H1 (cell line): ENCODE results near the gene LIPA. TPM values are rescaled to one million over a fixed set of nuclear protein-coding genes. Genes with fewer than 3 reads are reported as not detected.

Experiments
- polyA plus RNA-seq, 7 experiments: library from polyadenylated mRNA; depleted of rRNA in 3 of 7; stranded (reverse) in 5 of 7; unstranded in 2 of 7; fragments of >200 nt in 5 of 7; fragments of 200-250 nt in 2 of 7; gene quantifications; 1 replicate in 5 of 7; 2 replicates in 1 of 7; 4 replicates in 1 of 7; pipeline versions ENCODE4 v1.2.1 to v1.2.3, GENCODE V29; 2011 to 2013; ENCODE audit warnings: missing spikeins in 2 of 7, mixed read lengths in 2 of 7
- total RNA-seq: library from RNA; stranded (reverse); fragmentation: NEBNext Ultra II Directional; extraction: Animal tissue kit (Norgen Biotek cat#: 25700); gene quantifications from 2 replicates; pipeline ENCODE4 v1.2.1, GENCODE V29; 2021
- TF ChIP-seq, protein P1 (sequence below): fragments of 300-600 bp; sonication (generic); IDR thresholded peaks from 2 replicates; pipeline ENCODE4 v1.7.1; 2012; ENCODE audit warnings: low read length, moderate library complexity, mild to moderate bottlenecking, inconsistent platforms; ENCODE audit not compliant: insufficient replicate concordance

LIPA gene
- total and polyA plus RNA-seq, 2 of the 8 experiments (the other 6 are each of a cell fraction or from before 2014, with no cell fraction given), result 18.1 to 32.4 TPM

DNA sequence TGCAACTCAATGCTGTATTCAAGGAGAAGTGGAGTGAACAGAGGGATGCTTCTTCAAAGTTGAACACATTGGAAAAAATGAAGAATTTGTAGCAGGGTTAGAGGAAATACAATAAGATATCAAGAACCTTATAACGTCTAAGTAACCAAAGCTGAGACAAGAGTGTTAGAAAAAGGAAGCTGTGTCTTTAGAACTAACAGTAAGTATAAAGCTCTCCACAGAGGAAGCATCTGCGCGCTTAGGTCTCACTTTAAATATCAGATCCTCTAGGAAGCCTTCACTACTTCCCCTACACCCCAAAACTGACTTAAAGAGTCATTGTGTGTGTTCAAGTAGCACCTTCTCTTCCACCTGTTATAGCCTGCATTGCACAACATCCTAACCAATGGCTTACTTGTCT, 87.5 kb downstream of the LIPA start (continued):
- TF ChIP-seq, protein P1, sequence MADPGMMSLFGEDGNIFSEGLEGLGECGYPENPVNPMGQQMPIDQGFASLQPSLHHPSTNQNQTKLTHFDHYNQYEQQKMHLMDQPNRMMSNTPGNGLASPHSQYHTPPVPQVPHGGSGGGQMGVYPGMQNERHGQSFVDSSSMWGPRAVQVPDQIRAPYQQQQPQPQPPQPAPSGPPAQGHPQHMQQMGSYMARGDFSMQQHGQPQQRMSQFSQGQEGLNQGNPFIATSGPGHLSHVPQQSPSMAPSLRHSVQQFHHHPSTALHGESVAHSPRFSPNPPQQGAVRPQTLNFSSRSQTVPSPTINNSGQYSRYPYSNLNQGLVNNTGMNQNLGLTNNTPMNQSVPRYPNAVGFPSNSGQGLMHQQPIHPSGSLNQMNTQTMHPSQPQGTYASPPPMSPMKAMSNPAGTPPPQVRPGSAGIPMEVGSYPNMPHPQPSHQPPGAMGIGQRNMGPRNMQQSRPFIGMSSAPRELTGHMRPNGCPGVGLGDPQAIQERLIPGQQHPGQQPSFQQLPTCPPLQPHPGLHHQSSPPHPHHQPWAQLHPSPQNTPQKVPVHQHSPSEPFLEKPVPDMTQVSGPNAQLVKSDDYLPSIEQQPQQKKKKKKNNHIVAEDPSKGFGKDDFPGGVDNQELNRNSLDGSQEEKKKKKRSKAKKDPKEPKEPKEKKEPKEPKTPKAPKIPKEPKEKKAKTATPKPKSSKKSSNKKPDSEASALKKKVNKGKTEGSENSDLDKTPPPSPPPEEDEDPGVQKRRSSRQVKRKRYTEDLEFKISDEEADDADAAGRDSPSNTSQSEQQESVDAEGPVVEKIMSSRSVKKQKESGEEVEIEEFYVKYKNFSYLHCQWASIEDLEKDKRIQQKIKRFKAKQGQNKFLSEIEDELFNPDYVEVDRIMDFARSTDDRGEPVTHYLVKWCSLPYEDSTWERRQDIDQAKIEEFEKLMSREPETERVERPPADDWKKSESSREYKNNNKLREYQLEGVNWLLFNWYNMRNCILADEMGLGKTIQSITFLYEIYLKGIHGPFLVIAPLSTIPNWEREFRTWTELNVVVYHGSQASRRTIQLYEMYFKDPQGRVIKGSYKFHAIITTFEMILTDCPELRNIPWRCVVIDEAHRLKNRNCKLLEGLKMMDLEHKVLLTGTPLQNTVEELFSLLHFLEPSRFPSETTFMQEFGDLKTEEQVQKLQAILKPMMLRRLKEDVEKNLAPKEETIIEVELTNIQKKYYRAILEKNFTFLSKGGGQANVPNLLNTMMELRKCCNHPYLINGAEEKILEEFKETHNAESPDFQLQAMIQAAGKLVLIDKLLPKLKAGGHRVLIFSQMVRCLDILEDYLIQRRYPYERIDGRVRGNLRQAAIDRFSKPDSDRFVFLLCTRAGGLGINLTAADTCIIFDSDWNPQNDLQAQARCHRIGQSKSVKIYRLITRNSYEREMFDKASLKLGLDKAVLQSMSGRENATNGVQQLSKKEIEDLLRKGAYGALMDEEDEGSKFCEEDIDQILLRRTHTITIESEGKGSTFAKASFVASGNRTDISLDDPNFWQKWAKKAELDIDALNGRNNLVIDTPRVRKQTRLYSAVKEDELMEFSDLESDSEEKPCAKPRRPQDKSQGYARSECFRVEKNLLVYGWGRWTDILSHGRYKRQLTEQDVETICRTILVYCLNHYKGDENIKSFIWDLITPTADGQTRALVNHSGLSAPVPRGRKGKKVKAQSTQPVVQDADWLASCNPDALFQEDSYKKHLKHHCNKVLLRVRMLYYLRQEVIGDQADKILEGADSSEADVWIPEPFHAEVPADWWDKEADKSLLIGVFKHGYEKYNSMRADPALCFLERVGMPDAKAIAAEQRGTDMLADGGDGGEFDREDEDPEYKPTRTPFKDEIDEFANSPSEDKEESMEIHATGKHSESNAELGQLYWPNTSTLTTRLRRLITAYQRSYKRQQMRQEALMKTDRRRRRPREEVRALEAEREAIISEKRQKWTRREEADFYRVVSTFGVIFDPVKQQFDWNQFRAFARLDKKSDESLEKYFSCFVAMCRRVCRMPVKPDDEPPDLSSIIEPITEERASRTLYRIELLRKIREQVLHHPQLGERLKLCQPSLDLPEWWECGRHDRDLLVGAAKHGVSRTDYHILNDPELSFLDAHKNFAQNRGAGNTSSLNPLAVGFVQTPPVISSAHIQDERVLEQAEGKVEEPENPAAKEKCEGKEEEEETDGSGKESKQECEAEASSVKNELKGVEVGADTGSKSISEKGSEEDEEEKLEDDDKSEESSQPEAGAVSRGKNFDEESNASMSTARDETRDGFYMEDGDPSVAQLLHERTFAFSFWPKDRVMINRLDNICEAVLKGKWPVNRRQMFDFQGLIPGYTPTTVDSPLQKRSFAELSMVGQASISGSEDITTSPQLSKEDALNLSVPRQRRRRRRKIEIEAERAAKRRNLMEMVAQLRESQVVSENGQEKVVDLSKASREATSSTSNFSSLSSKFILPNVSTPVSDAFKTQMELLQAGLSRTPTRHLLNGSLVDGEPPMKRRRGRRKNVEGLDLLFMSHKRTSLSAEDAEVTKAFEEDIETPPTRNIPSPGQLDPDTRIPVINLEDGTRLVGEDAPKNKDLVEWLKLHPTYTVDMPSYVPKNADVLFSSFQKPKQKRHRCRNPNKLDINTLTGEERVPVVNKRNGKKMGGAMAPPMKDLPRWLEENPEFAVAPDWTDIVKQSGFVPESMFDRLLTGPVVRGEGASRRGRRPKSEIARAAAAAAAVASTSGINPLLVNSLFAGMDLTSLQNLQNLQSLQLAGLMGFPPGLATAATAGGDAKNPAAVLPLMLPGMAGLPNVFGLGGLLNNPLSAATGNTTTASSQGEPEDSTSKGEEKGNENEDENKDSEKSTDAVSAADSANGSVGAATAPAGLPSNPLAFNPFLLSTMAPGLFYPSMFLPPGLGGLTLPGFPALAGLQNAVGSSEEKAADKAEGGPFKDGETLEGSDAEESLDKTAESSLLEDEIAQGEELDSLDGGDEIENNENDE, result no peak
